Measurements from ENCODE around the gene SP9.

SP9 gene

GRCh38 chr2:174327841-174328113 lies 7.0 kb upstream of the SP9 start:
- TF ChIP-seq, protein P1, sequence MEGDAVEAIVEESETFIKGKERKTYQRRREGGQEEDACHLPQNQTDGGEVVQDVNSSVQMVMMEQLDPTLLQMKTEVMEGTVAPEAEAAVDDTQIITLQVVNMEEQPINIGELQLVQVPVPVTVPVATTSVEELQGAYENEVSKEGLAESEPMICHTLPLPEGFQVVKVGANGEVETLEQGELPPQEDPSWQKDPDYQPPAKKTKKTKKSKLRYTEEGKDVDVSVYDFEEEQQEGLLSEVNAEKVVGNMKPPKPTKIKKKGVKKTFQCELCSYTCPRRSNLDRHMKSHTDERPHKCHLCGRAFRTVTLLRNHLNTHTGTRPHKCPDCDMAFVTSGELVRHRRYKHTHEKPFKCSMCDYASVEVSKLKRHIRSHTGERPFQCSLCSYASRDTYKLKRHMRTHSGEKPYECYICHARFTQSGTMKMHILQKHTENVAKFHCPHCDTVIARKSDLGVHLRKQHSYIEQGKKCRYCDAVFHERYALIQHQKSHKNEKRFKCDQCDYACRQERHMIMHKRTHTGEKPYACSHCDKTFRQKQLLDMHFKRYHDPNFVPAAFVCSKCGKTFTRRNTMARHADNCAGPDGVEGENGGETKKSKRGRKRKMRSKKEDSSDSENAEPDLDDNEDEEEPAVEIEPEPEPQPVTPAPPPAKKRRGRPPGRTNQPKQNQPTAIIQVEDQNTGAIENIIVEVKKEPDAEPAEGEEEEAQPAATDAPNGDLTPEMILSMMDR (IDR thresholded peaks at IDR 0.05; ENCODE audit: insufficient read depth, low read length, missing control alignments), result no peak
- peak overlapping the region; percentile 42; the same call in 1 of the 2 replicates for H3K4me3 ChIP-seq (ENCODE audit: low read depth, low read length)
- ChIA-PET CTCF (no interaction called here), POLR2A (no interaction called here)
- DNase-seq (ENCODE audit: low read depth, low spot score), result no peak

GRCh38 chr2:174328114-174328960 lies 6.4 kb upstream of the SP9 start:
- no peak for DNase-seq (ENCODE audit: low read depth, low spot score)
- CTCF ChIA-PET, result no interaction called here
- TF ChIP-seq, protein P1 (IDR thresholded peaks at IDR 0.05; ENCODE audit: insufficient read depth, low read length, missing control alignments), result no peak
- POLR2A ChIA-PET, result no interaction called here
- H3K4me3 ChIP-seq (ENCODE audit: low read depth, low read length), result peak overlapping the region; percentile 42

- TF ChIP-seq, protein P1 (IDR thresholded peaks at IDR 0.05; ENCODE audit: insufficient read depth, low read length, missing control alignments), result no peak
- peak overlapping the region; percentile 42 for H3K4me3 ChIP-seq (ENCODE audit: low read depth, low read length)
- CTCF ChIA-PET, result interaction anchor here (1.7 kb wide), 1 partner anchor 12 kb away, joined by 6 read pairs; no protein-coding TSS in a partner anchor
- POLR2A ChIA-PET, result no interaction called here
- no peak for DNase-seq (ENCODE audit: low read depth, low spot score)
These were observed 5.6 kb upstream of the SP9 start for GRCh38 chr2:174328961-174329715.

DNA sequence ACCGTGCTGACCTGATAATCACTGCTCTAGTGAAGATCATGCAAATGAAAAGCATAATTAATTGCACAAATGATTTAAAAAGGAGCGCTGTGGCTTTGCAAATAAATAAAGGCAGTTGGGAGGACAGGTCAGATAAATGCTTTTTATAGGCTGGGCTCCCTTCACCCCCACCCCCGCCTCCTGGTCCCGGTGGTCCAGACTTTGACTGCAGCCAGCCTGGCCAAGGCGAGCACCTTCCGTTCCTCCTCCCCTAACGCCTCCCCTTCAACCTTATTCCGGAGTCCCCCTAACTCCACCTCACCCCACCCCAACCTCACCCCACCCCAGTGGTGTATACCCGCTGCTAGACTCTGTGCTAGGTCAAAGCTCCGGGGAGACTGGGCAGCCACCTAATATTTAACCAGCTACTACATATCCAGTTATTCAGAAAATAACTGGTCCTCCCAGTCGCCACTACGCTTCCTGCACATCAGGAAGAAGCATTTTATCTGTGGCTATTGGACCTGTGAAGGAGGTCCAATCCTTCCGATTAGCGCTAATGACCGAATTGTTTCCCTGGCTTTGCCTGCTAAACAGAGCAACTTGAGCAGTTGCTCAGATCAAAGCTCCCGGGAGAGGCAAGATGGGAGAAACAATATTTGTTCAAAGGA lies 3.7 kb upstream of the SP9 start:
- H3K4me3 ChIP-seq (ENCODE audit: low read depth, low read length), result no peak overlapping the region
- no peak for DNase-seq (ENCODE audit: low read depth, low spot score)
- TF ChIP-seq, protein P1 (IDR thresholded peaks at IDR 0.05; ENCODE audit: insufficient read depth, low read length, missing control alignments), result no peak
- POLR2A ChIA-PET, result no interaction called here
- CTCF ChIA-PET, result interaction anchor here (1.7 kb wide), 1 partner anchor 10 kb away, joined by 6 read pairs; no protein-coding TSS in a partner anchor

- POLR2A ChIA-PET, result no interaction called here
- TF ChIP-seq, protein P1 (IDR thresholded peaks at IDR 0.05; ENCODE audit: insufficient read depth, low read length, missing control alignments), result no peak
- H3K4me3 ChIP-seq (ENCODE audit: low read depth, low read length), result no peak overlapping the region
- DNase-seq (ENCODE audit: low read depth, low spot score), result no peak
- CTCF ChIA-PET, result no interaction called here
These were observed 3.0 kb upstream of the SP9 start for GRCh38 chr2:174331595-174332216.
